Keratinocyte (primary cell): ENCODE measurements around the gene CCN2.

Source experiments
- CTCF ChIP-seq, 3 experiments: IDR thresholded peaks in 1 of 3; conservative IDR thresholded peaks in 1 of 3; optimal IDR thresholded peaks in 1 of 3; 2 replicates in 2 of 3; 3 replicates in 1 of 3; pipeline versions ENCODE3 to v1.5.1; 2011; ENCODE audit warnings: low read length in 3 of 3, mild to moderate bottlenecking in 3 of 3, moderate library complexity in 2 of 3, control low read depth in 1 of 3, inconsistent platforms in 1 of 3; ENCODE audit not compliant: insufficient read depth in 2 of 3; ENCODE audit errors: extremely low read depth in 1 of 3
- EZH2 ChIP-seq: IDR thresholded peaks from one replicate; pipeline ENCODE4 v1.6.1; 2012; ENCODE audit warnings: inconsistent platforms, mild to moderate bottlenecking, low read length, moderate library complexity

- peak; percentile 52 to 90 (median 86) for TF ChIP-seq CTCF (optimal IDR thresholded peaks at IDR 0.05 in 1 of 3, IDR thresholded peaks at IDR 0.05 in 1 of 3, conservative IDR thresholded peaks at IDR 0.05 in 1 of 3; ENCODE audit: extremely low read depth in 1 of 3, insufficient read depth in 2 of 3, low read length in 3 of 3)
- TF ChIP-seq EZH2, result no peak
Observed at GRCh38 chr6:131923356-131923755, 27.8 kb downstream of the CCN2 start.
